Activated T-cell treated with anti-CD3 and anti-CD28 coated beads, Interleukin-2, amount 50 U/mL, for 72 hours (primary cell): Measurements from ENCODE around the gene ELFN1. TPM values are rescaled to one million over a fixed set of nuclear protein-coding genes. Genes with fewer than 3 reads are reported as not detected.

Experiments
- ATAC-seq, 2 donors: fragments of 150-1000 bp; cut with Tn5 transposase; replicated peaks in 1 of 2; 2 replicates each; pipeline ENCODE4 v1.10.0; 2021; ENCODE audit warnings: moderate library complexity in 2 of 2, mild to moderate bottlenecking in 1 of 2
- DNase-seq, 2 donors: peaks; one replicate each; pipeline ENCODE4 v3.0.0; 2021 to 2022; ENCODE audit warnings: mixed read lengths in 1 of 2
- H3K27ac Mint-ChIP-seq: one replicate; pipeline ENCODE4 v1.8.0; 2022; ENCODE audit warnings: mild to moderate bottlenecking, moderate library complexity, mixed read lengths
- H3K27me3 Mint-ChIP-seq: one replicate; pipeline ENCODE4 v1.8.0; 2022; ENCODE audit warnings: low read depth, mixed read lengths
- H3K36me3 Mint-ChIP-seq, 2 donors: one replicate each; pipeline ENCODE4 v1.8.0; 2022; ENCODE audit warnings: mixed read lengths in 2 of 2, mild to moderate bottlenecking in 1 of 2; ENCODE audit not compliant: insufficient read depth in 2 of 2
- H3K4me1 Mint-ChIP-seq: one replicate; pipeline ENCODE4 v1.8.0; 2022; ENCODE audit warnings: low read depth, mixed read lengths
- H3K4me3 Mint-ChIP-seq, 2 donors: one replicate each; pipeline ENCODE4 v1.8.0; 2022; ENCODE audit warnings: mild to moderate bottlenecking in 2 of 2, mixed read lengths in 2 of 2, moderate library complexity in 2 of 2
- H3K9me3 Mint-ChIP-seq, 2 donors: one replicate each; pipeline ENCODE4 v1.8.0; 2022; ENCODE audit warnings: mixed read lengths in 2 of 2
- total RNA-seq, 2 donors: library from RNA; stranded (reverse); gene quantifications; one replicate each; pipeline ENCODE4 v1.2.3, GENCODE V29; 2022

The ELFN1 gene
- total RNA-seq, 2 donors from 2014 or later, result not detected

- no peak for ATAC-seq
- Mint-ChIP-seq H3K9me3 (no peaks in the 10 kb centered on the region), H3K4me3 (no peak overlapping the region), H3K4me1 (no peaks in the 10 kb centered on the region), H3K27me3 (peaks cover 6% of the 10 kb centered on the region), H3K36me3 (no peaks in the 10 kb centered on the region), H3K27ac (no peak overlapping the region)
- DNase-seq, result no peak
Measured at GRCh38 chr7:1646391-1646790, 23.7 kb upstream of the ELFN1 start.

- no peaks in the 10 kb centered on the region for H3K4me1 Mint-ChIP-seq
Measured at GRCh38 chr7:1646957-1647891, 22.9 kb upstream of the ELFN1 start.

GRCh38 chr7:1647961-1648672, 22.0 kb upstream of the ELFN1 start:
- H3K4me1 Mint-ChIP-seq, result no peaks in the 10 kb centered on the region
- no peak for DNase-seq
- peaks cover 3% of the 10 kb centered on the region for H3K27me3 Mint-ChIP-seq
- no peak for ATAC-seq
- no peaks in the 10 kb centered on the region for H3K36me3 Mint-ChIP-seq
- H3K9me3 Mint-ChIP-seq, result no peaks in the 10 kb centered on the region
- no peak overlapping the region for H3K4me3 Mint-ChIP-seq
- H3K27ac Mint-ChIP-seq, result no peak overlapping the region

More at GRCh38 chr7:1646957-1647891, 22.9 kb upstream of the ELFN1 start:
- Mint-ChIP-seq H3K27me3 (peaks cover 6% of the 10 kb centered on the region), H3K36me3 (no peaks in the 10 kb centered on the region), H3K4me3 (no peak overlapping the region), H3K27ac (no peak overlapping the region), H3K9me3 (no peaks in the 10 kb centered on the region)
- ATAC-seq (no peak), DNase-seq (no peak)

GRCh38 chr7:1649751-1650326, 20.2 kb upstream of the ELFN1 start:
- no peak overlapping the region for H3K4me3 Mint-ChIP-seq

GRCh38 chr7:1650363-1651030, 19.6 kb upstream of the ELFN1 start:
- Mint-ChIP-seq H3K36me3 (no peaks in the 10 kb centered on the region), H3K27me3 (no peaks in the 10 kb centered on the region), H3K4me1 (no peaks in the 10 kb centered on the region), H3K4me3 (no peak overlapping the region), H3K27ac (no peak overlapping the region), H3K9me3 (no peaks in the 10 kb centered on the region)
- ATAC-seq (no peak), DNase-seq (no peak)

More at GRCh38 chr7:1649751-1650326, 20.2 kb upstream of the ELFN1 start:
- no peaks in the 10 kb centered on the region for H3K9me3 Mint-ChIP-seq
- H3K4me1 Mint-ChIP-seq, result no peaks in the 10 kb centered on the region
- no peak for ATAC-seq
- H3K36me3 Mint-ChIP-seq, result no peaks in the 10 kb centered on the region
- H3K27me3 Mint-ChIP-seq, result no peaks in the 10 kb centered on the region
- DNase-seq, result no peak
- H3K27ac Mint-ChIP-seq, result no peak overlapping the region

- H3K4me3 Mint-ChIP-seq, result no peak overlapping the region
- no peaks in the 10 kb centered on the region for H3K4me1 Mint-ChIP-seq
- ATAC-seq (no peak), DNase-seq (no peak)
- no peak overlapping the region for H3K27ac Mint-ChIP-seq
- H3K36me3 Mint-ChIP-seq, result no peaks in the 10 kb centered on the region
- H3K9me3 Mint-ChIP-seq, result no peaks in the 10 kb centered on the region
- no peaks in the 10 kb centered on the region for H3K27me3 Mint-ChIP-seq
Measured at GRCh38 chr7:1651031-1651446, 19.0 kb upstream of the ELFN1 start.

GRCh38 chr7:1651891-1652290, 18.2 kb upstream of the ELFN1 start:
- H3K27me3 Mint-ChIP-seq, result peaks cover 7% of the 10 kb centered on the region

GRCh38 chr7:1653500-1653899, 16.6 kb upstream of the ELFN1 start:
- ATAC-seq, result no peak
- Mint-ChIP-seq H3K4me3 (no peak overlapping the region), H3K27me3 (peaks cover 23% of the 10 kb centered on the region), H3K4me1 (no peaks in the 10 kb centered on the region), H3K27ac (no peak overlapping the region), H3K36me3 (no peaks in the 10 kb centered on the region), H3K9me3 (no peaks in the 10 kb centered on the region)
- no peak for DNase-seq

More at GRCh38 chr7:1651891-1652290, 18.2 kb upstream of the ELFN1 start:
- H3K9me3 Mint-ChIP-seq, result no peaks in the 10 kb centered on the region
- no peak overlapping the region for H3K4me3 Mint-ChIP-seq
- ATAC-seq (no peak), DNase-seq (no peak)
- H3K4me1 Mint-ChIP-seq, result no peaks in the 10 kb centered on the region
- H3K27ac Mint-ChIP-seq, result no peak overlapping the region
- H3K36me3 Mint-ChIP-seq, result no peaks in the 10 kb centered on the region

- Mint-ChIP-seq H3K27me3 (peaks cover 29% of the 10 kb centered on the region), H3K4me3 (no peak overlapping the region), H3K9me3 (no peaks in the 10 kb centered on the region), H3K4me1 (no peaks in the 10 kb centered on the region), H3K27ac (no peak overlapping the region), H3K36me3 (no peaks in the 10 kb centered on the region)
- ATAC-seq (no peak), DNase-seq (no peak)
Measured at GRCh38 chr7:1654111-1654510, 16.0 kb upstream of the ELFN1 start.

GRCh38 chr7:1654738-1655475, 15.2 kb upstream of the ELFN1 start:
- DNase-seq, result no peak
- no peak overlapping the region for H3K27ac Mint-ChIP-seq
- no peak for ATAC-seq
- H3K9me3 Mint-ChIP-seq, result no peaks in the 10 kb centered on the region
- H3K27me3 Mint-ChIP-seq, result peaks cover 32% of the 10 kb centered on the region
- H3K36me3 Mint-ChIP-seq, result no peaks in the 10 kb centered on the region
- H3K4me1 Mint-ChIP-seq, result no peaks in the 10 kb centered on the region
- no peak overlapping the region for H3K4me3 Mint-ChIP-seq

- no peaks in the 10 kb centered on the region for H3K9me3 Mint-ChIP-seq
- no peaks in the 10 kb centered on the region for H3K4me1 Mint-ChIP-seq
- DNase-seq (no peak), ATAC-seq (no peak)
- H3K27me3 Mint-ChIP-seq, result peaks cover 64% of the 10 kb centered on the region
- no peak overlapping the region for H3K27ac Mint-ChIP-seq
- H3K36me3 Mint-ChIP-seq, result no peaks in the 10 kb centered on the region
- H3K4me3 Mint-ChIP-seq, result no peak overlapping the region
Measured at GRCh38 chr7:1659696-1660095, 10.4 kb upstream of the ELFN1 start.

- peaks cover 61% of the 10 kb centered on the region for H3K27me3 Mint-ChIP-seq
- no peaks in the 10 kb centered on the region for H3K36me3 Mint-ChIP-seq
- H3K4me3 Mint-ChIP-seq, result no peak overlapping the region
- ATAC-seq (no peak), DNase-seq (no peak)
- H3K9me3 Mint-ChIP-seq, result no peaks in the 10 kb centered on the region
- H3K27ac Mint-ChIP-seq, result no peak overlapping the region
- no peaks in the 10 kb centered on the region for H3K4me1 Mint-ChIP-seq
Measured at GRCh38 chr7:1661461-1661860, 8.6 kb upstream of the ELFN1 start.
